Endothelial cell of hepatic sinusoid (primary cell): Measurements from ENCODE around the gene MFSD6.

Experiments used
- in situ Hi-C: cut with HindIII; loops from 2 replicates; pipeline ENCODE4 v1.10.0; 2017; ENCODE audit warnings: low sequenced_read_pairs

MFSD6 gene

GRCh38 chr2:190432567-190433231 is 24.5 kb downstream of the MFSD6 start:
- in situ Hi-C loops = no loop called here

GRCh38 chr2:190435031-190435670 is 27.0 kb downstream of the MFSD6 start:
- in situ Hi-C loops = no loop called here

- in situ Hi-C loops = no loop called here
These were observed 28.4 kb downstream of the MFSD6 start for GRCh38 chr2:190436557-190436956.

GRCh38 chr2:190440113-190440512 is 32.0 kb downstream of the MFSD6 start:
- in situ Hi-C loops = no loop called here

GRCh38 chr2:190441564-190441963 is 33.4 kb downstream of the MFSD6 start:
- in situ Hi-C loops = no loop called here

GRCh38 chr2:190443055-190443454 is 34.9 kb downstream of the MFSD6 start:
- in situ Hi-C loops = no loop called here

GRCh38 chr2:190443778-190444481 is 35.8 kb downstream of the MFSD6 start:
- in situ Hi-C loops = no loop called here

- in situ Hi-C loops = no loop called here
These were observed 36.8 kb downstream of the MFSD6 start for GRCh38 chr2:190444976-190445375.

- in situ Hi-C loops = no loop called here
These were observed 38.0 kb downstream of the MFSD6 start for GRCh38 chr2:190446193-190446592.

GRCh38 chr2:190446750-190447516 is 38.8 kb downstream of the MFSD6 start:
- in situ Hi-C loops = no loop called here

- in situ Hi-C loops = no loop called here
These were observed 39.6 kb downstream of the MFSD6 start for GRCh38 chr2:190447766-190448165.

GRCh38 chr2:190449925-190450324 is 41.8 kb downstream of the MFSD6 start:
- in situ Hi-C loops = loop anchor here (5.0 kb wide), 1 partner anchor 43 kb away; the partner anchor contains the start of gene MFSD6

- in situ Hi-C loops = loop anchor here (5.0 kb wide), 1 partner anchor 43 kb away; the partner anchor contains the start of gene MFSD6
These were observed 42.2 kb downstream of the MFSD6 start for GRCh38 chr2:190450363-190450762.

- in situ Hi-C loops = loop anchor here (5.0 kb wide), 1 partner anchor 44 kb away; the partner anchor contains the start of gene MFSD6
These were observed 43.5 kb downstream of the MFSD6 start for GRCh38 chr2:190451561-190452176.

GRCh38 chr2:190452433-190452832 is 44.3 kb downstream of the MFSD6 start:
- in situ Hi-C loops = loop anchor here (5.0 kb wide), 1 partner anchor 45 kb away; the partner anchor contains the start of gene MFSD6

- in situ Hi-C loops = loop anchor here (5.0 kb wide), 1 partner anchor 47 kb away; the partner anchor contains the start of gene MFSD6
These were observed 46.6 kb downstream of the MFSD6 start for GRCh38 chr2:190454795-190455194.

GRCh38 chr2:190455358-190456095 is 47.4 kb downstream of the MFSD6 start:
- in situ Hi-C loops = no loop called here

GRCh38 chr2:190456833-190457232 is 48.7 kb downstream of the MFSD6 start:
- in situ Hi-C loops = no loop called here

GRCh38 chr2:190457256-190457655 is 49.1 kb downstream of the MFSD6 start:
- in situ Hi-C loops = no loop called here
